Skin epidermis (tissue), 12 donors: ENCODE results near the gene DLGAP1.

Experiments
- H3K27ac ChIP-seq, 21 experiments: fragments of 200-600 bp; sonication (generic) in 11 of 21; one replicate each; pipeline ENCODE4 v1.5.0; 2020; ENCODE audit warnings: mild to moderate bottlenecking in 3 of 21, inconsistent platforms in 2 of 21, moderate library complexity in 2 of 21
- H3K4me3 ChIP-seq, 7 experiments: fragments of 200-600 bp; sonication (generic) in 2 of 7; one replicate each; pipeline ENCODE4 v1.5.0; 2020; ENCODE audit warnings: inconsistent platforms in 2 of 7, mild to moderate bottlenecking in 2 of 7, moderate library complexity in 1 of 7

The DLGAP1 gene

DNA sequence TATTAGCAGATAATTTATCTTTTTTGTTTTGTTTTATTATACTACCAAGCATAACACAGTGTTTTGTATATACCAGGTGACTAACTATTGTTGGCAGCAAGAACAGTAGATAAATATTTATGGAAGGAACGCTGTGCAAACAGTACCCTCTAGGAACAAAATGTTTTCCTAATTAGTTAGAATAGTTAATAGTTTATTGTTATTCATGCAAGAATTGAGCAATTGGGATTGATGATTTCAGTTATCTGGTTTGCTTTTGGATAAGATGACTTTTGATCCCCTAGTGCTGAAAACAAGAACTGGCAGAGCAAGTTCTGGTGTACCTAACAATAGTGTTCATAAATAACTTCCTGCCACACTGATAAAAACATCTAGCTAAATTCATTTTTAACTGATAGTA, 681.8 kb downstream of the DLGAP1 start:
- Histone ChIP-seq H3K4me3 (no peak overlapping the region), H3K27ac (no peak overlapping the region)

DNA sequence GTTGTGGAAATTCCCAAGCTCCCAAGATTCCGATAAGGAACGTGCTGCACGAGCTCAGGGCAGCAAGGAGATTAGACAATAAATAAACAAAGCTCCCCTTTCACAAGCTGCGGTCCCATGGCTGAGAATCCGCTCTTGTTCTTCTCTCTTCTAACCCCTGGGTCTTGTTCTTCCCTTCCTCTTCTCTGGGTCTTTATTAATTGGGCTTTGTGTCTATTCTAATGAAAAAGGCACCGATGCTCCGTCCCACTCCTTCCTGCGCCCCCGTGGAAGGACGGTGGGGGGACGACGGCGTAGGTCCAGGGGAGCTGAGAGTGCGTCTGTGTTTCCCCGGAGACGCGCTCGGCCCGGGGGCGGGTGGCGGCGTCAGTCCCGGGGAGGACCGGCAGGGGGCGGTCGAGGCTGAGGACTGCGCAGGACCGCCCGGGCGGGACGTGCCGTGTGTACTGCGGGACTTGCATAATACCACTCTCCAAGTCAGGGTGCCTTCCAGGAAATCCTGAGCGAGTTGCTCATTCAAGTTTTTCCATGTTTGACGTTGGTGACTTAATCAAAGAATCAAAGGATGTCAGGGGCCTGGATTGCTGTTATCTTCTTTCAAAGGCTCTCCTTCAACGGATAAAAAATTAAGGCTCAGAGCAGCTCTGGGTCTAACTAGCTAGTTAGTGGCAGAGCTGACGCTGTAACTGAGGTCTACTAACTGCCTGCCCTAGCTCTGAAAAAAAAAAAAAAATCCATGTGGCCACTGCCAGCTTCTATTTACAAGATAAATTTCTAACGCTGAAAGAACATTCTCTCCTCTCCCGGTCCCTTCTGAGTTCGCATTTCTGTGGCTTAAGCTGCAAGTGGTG, 683.8 kb downstream of the DLGAP1 start:
- H3K4me3 ChIP-seq, result peak overlapping the region in 4 of 7 experiments; percentile 6 to 16 (median 8)
- peak overlapping the region in 6 of 21 experiments; percentile 16 to 45 (median 33) for H3K27ac ChIP-seq

DNA sequence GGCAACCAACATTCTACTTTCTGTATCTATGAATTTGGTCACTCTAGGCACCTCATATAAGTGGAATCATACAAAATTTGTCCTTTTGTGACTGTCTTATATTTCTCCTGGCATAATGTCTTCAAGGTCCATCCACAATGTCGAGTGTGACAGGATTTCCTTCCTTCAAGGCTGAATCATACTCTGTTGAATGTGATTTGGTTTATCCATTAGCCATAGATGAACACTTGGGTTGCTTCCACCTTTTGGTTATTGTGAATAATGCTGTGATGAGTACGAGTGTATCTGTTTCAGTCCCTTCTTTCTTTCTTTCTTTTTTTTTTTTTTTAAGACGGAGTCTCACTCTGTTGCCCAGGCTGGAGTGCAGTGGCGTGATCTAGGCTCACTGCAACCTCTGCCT, 693.8 kb downstream of the DLGAP1 start:
- Histone ChIP-seq H3K27ac (no peak overlapping the region), H3K4me3 (no peak overlapping the region)

DNA sequence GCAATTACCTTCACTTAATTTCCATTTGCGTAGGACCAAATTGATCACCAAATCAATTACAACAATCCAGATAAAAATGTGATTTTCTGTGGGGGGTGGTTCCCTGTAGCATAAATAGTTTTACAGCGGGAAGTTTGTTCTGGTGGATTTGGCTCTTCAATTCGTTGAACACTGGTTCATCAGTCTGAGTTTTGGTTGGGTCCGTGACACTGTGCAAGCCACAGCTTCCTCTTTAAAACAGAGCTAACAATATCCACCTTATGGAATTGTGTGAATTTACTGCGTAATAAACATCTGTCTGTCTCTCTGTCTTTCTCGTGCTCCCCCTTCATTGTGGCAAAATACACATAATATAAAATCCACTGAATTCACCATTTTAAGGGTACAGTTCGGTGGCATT, 694.4 kb downstream of the DLGAP1 start:
- no peak overlapping the region for H3K27ac ChIP-seq

DNA sequence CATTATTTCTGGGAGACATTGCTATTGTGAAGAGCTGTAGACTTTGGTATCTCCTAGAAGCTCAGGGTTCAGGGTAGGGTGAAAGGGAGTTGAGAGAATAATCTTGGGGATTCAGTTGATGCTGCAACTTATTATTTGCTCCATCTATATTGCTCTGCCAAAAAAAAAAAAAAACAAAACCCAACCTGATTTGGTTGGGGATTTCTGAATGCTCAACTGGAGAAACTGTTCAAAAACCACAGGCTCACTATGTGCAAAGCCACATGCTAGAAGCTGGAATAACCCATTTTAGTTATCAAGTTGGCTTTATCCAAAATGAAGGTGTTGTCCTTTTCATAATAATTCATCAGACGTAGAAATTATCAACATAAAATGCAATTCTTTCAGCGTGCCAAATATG, 696.0 kb downstream of the DLGAP1 start:
- no peak overlapping the region for H3K27ac ChIP-seq

More for the DNA sequence above, 694.4 kb downstream of the DLGAP1 start:
- no peak overlapping the region for H3K4me3 ChIP-seq

DNA sequence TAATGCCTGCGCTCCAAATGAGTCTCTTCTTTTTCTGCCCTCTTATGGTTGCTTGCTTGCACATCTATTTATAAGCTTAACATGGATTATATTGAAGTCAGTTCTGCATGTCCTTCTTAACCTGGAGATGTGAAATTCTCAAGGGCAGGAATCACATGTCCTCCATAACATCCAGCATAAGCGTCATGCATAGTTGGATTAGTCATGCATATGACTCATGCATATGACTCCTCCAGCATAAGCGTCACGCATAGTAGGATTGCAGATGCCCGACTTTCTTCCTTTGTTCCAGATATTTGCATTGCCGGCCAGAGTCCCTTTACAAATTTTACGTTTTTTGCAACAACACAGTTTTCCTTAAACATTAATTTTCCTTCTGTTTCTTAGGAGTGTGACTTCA, 696.6 kb downstream of the DLGAP1 start:
- no peak overlapping the region for H3K4me3 ChIP-seq
- no peak overlapping the region for H3K27ac ChIP-seq

More for the DNA sequence above, 696.0 kb downstream of the DLGAP1 start:
- H3K4me3 ChIP-seq, result no peak overlapping the region

DNA sequence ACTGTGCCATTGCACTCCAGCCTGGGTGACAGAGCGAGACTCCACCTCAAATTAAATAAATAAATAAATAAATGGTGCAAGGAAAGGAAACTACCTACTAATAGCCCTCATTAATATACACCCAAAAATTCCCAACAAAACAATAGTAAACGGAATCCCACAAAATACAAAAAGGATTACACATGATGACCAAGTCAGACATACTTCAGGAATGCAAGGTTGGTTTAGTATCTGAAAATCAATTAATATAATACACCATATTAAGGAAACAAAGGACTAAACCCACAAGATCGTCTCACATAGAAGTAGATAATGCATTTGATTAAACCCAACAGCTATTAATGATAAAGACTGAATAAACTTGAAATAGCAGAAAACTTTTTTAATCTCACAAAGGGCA, 697.7 kb downstream of the DLGAP1 start:
- no peak overlapping the region for H3K27ac ChIP-seq
- no peak overlapping the region for H3K4me3 ChIP-seq

DNA sequence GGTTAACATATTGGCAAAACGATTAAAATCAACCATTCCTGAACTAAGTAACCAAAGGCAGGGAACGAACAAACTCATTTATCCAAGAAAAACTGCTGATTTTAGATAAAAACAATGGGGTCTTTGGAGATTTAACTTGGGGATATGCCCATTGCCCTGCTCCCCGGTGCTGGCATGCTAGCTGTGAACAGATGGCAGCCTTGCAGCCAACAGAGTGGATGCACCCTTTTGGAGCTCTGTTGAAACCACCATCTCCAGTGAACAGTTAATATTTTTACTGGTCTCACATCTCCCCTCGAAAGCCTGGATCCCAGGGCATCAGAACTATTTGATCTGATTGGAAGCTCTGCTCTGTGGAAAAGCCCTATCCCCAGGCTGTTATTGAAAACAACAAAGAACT, 702.0 kb downstream of the DLGAP1 start:
- Histone ChIP-seq H3K27ac (no peak overlapping the region), H3K4me3 (no peak overlapping the region)

DNA sequence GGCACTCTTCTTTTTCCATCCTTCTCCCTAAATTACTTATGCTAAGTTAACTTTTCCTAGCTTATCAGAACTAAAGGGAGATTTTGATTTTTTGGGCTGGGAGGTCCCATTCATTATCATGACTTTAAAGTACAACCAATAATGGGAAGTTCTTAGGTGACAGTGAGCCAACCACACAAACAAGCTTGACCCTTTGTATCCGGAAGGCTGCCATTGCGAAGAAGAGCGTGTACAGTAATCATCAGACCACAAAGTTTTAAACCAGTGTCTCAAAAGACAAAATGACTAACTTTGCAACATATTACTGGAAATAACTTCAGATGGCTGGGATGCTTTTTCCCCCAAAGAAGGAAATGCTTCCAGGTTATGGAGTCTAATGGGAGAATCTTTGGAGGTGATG, 707.0 kb downstream of the DLGAP1 start:
- H3K4me3 ChIP-seq, result no peak overlapping the region
- H3K27ac ChIP-seq, result no peak overlapping the region

DNA sequence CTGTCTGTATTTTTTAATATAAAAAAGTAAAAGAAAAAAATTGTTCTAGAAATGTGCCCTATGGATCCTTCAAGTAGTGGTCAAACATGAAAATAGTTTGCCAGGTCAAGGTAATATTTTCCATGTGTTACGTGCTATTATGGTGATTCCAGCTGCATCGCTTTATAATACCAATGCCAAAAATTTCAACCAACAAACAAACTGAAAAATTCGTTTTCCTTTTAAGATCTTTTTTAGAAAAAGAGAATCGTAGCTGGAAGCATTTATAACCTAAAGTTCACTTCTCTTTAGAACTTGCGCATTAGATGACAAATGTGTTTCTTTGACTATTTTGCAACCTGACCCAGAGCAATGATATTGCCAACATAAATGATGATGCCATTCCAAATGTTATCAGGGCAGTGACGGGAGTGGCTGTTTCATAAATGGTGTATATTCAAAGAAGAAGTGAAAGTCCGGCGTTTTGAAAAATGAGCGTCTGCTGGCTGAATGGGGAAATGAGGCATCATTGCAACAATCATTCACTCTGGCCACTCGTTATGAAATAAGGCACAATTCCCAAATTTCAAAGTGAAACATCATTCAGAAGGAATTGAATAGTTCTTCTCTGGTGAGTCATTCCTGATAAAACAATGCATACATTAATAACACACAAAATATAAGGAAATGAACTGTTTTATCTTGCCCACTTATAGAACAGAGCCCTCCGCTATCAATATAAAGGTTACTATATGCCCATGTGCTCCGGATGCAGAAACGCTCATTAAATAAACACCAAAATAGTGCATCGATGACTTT, 707.7 kb downstream of the DLGAP1 start:
- H3K27ac ChIP-seq, result peak overlapping the region in 2 of 21 experiments; percentile 11 to 43
- no peak overlapping the region for H3K4me3 ChIP-seq

DNA sequence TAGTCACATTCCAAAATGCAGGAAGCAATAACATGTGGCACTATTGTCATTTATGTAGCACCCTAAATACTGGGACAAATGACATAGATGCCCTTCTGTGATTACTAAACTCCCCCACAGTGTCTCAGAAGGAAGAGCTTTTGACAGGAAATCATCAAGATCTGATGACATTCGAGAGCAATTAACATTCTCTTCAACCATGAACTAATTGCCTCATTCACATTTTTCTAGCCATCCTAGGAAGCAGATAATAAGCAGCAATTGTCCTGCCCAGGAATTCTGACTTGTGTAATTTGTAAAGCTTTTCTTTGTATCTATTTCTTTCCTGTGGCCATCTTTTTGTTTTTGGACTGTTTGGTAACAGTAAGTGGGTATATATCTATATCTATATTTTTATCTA, 712.6 kb downstream of the DLGAP1 start:
- no peak overlapping the region for H3K27ac ChIP-seq
- no peak overlapping the region for H3K4me3 ChIP-seq

DNA sequence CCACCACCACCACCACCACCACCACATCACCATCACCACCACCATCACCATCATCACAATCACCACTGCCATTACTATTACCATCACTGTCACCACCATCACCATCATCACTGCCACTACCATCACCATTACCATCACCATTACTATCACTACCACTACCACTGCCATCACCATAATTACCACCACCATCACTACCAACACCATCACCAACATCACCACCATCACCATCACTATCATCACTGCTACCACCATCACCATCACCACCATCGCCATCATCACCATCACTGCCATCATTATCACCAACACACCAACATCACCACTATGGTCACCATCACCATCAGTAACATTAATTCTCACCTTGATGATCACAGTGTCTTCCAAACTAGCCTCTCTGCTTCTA, 713.8 kb downstream of the DLGAP1 start:
- H3K4me3 ChIP-seq, result no peak overlapping the region

DNA sequence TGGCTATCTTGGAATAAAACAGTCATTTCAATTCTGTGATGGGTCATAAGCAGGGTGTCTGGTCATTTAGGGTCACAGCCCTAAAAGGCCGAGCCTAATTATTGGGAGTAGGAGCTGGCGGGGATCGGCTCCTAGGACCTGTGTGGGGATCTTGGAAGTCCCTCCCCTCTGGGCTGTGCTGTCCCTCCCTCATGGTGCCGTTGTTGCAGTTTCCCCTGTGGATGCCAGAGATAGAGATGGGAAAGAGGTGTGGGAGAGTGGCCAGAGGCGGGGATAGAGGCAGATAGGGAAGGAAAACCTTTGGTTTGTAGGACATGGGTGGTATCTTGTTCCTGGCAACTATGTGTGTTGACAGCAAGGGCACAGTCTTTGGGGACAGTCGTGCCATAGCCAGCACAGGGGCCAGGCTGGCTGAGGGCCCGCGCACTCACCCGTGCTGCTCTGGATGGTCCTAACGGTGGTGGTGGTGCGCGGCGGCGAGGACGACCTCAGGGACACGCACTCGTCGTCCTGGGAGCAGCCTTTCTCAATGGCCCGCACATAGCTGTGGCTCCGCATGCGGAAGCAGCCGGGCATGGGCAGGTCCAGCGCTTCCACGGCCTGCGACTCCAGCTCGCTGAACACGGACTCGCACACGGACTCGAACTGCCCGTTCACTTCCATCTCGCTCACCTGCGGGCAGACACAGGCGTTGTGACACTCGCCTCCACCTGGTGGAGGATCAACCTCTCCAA, 726.2 kb downstream of the DLGAP1 start:
- H3K27ac ChIP-seq, result no peak overlapping the region

More for the DNA sequence above, 713.8 kb downstream of the DLGAP1 start:
- H3K27ac ChIP-seq, result no peak overlapping the region

DNA sequence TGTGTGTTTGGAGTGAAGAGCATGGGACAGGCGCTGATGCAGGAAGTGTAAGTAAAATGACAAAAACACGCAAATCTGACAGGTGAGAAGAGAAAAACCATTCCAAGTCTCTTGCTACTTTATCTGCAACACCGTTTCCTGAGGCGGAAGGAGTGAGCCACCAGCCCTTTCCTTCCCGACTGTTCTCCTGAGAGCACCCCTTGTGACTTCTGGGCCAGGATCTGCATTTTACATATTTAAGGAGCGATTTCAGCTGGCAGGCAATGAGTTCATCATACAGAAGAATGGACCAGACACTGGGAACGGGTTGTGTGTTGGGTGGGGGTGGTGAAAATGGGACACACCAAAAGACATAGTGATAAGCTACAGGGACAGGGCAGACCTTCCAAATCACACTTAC, 727.8 kb downstream of the DLGAP1 start:
- Histone ChIP-seq H3K27ac (no peak overlapping the region), H3K4me3 (no peak overlapping the region)

More for the DNA sequence above, 726.2 kb downstream of the DLGAP1 start:
- H3K4me3 ChIP-seq, result no peak overlapping the region

DNA sequence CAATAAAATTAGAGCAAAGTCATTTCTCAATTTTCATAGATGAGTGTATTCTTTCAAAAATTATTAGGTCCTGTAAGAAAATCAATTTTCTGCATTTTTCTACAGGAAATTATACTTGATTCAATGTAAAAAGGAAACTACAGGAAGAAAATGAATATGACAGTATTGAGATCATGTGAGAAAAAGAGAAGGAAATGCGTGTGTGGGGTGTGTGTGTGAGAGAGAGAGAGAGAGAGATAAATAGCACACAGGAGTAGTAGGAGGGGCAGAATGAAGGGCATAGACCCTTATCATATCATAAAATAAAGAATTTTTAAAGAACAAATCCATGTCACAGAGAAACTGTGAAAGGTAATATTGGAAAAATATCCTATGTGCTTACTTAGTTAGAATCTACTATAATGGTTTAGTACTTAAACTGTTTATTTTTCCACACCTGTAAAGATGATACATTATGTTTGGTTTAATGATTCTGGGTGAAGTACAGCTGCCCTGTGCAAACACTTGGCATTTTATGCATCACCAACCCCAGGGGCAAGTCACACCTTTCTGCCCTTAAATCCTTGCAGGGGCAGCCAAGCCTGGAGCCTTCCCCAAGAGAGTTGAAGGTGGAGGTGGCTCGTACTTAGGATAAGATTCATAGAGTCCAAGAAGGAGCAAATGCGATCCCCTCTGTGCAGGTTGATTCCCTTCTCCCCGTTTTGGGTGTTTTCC, 728.7 kb downstream of the DLGAP1 start:
- Histone ChIP-seq H3K4me3 (no peak overlapping the region), H3K27ac (peak overlapping the region in 4 of 21 experiments; percentile 38 to 55 (median 41))

DNA sequence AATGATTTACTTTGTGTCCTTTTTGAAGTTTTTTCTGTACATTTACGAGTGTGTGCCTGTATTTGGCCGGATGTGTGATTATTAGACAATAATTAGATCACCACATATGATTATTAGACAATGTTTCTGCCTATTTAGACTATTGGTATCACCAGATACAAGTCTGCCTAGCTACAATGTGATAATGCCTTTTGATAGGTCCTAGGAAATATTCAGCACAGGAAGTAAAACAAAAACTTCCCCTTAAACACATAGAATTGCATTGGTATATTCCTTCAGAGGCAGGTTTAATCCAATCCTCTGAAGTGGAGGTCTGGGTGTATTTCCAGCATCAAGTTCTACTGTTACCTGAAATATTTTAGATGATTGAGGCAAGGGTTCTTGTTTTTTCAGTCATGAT, 730.0 kb downstream of the DLGAP1 start:
- no peak overlapping the region for H3K4me3 ChIP-seq
- peak overlapping the region in 5 of 21 experiments; percentile 34 to 55 (median 43) for H3K27ac ChIP-seq

DNA sequence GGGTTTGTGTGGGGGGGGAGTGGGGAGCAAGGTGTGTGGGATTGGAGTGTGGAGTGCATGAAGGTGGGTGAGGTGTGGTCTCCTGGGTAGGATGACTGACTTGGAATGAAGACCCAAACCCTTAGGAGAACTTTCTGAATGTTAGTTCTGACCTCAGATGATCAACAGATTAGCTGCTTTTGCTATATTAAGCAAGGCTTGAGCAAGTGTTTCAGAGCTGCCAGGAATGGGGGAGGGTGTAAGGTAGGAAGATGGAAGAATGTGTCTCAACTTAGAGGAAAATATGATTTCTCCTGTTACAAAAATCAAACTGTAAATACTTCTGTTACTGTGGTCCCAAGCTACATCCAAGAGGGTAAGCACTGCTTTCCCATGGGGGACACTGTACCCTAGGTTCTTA, 731.6 kb downstream of the DLGAP1 start:
- Histone ChIP-seq H3K4me3 (no peak overlapping the region), H3K27ac (peak overlapping the region in 2 of 21 experiments; percentile 26 to 42)

DNA sequence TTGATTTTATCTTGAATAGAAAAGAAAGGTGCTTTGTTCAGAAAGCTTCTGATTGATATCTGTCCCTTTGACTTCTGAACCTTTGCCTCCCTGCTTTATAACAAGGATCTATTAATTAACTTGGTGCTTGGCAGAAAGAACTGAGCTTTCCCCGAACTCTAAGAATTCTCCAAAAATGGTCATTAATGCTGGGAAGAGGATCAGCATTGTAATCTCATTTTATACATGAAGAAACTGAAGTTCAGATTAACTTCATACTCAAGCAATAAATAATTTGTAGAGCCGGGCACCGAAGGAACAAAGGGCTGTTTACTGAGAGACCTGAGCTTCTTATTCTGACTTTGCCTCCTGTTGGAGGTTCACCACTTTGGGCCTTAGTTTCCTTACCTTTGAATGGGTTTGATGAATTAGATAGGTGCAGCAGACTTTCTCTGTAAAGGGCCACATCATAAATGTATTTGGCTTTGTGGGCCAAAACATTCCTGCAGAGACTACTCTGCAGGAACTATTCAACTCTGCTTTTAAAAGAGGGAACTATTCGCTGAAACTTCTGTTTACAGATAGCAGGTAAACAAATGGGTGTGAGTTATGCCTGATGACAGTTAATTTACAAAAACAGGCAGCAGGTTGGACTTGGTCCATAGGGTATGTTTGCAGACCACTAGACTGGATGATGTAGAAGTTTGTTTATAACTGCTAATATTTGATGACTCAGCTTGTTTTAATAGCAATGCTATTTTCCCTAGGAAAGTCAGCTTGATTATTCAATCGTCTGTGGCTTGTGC, 732.3 kb downstream of the DLGAP1 start:
- H3K27ac ChIP-seq, result peak overlapping the region in 2 of 21 experiments; percentile 30 to 42
- H3K4me3 ChIP-seq, result no peak overlapping the region
